Heart right ventricle (tissue), 16 donors: Measurements from ENCODE around the gene CLCF1. TPM values are rescaled to one million over a fixed set of nuclear protein-coding genes. Genes with fewer than 3 reads are reported as not detected.

ENCODE experiments used
- ATAC-seq, 8 donors: fragments of 200-7000 bp; cut with Tn5 transposase; one replicate each; pipeline ENCODE4 v1.9.1; 2020; ENCODE audit warnings: mild to moderate bottlenecking in 8 of 8, moderate library complexity in 8 of 8, moderate number of reproducible peaks in 1 of 8
- DNase-seq, 2 donors: peaks; one replicate each; pipeline ENCODE4 v3.0.0-alpha.2; 2020
- H3K27ac ChIP-seq, 10 donors: fragments of 200-600 bp; sonication (generic) in 2 of 10; one replicate each; pipeline versions ENCODE4 v1.5.0 to v1.8.0; 2020 to 2022; ENCODE audit warnings: mild to moderate bottlenecking in 3 of 10
- H3K27me3 ChIP-seq, 7 donors: fragments of 200-600 bp; one replicate each; pipeline ENCODE4 v1.8.0; 2021 to 2022; ENCODE audit warnings: mild to moderate bottlenecking in 2 of 7
- H3K36me3 ChIP-seq, 9 donors: fragments of 200-600 bp; sonication (generic) in 1 of 9; one replicate each; pipeline versions ENCODE4 v1.5.0 to v1.8.0; 2020 to 2022; ENCODE audit warnings: mild to moderate bottlenecking in 2 of 9
- H3K4me1 ChIP-seq, 9 donors: fragments of 200-600 bp; sonication (generic) in 1 of 9; one replicate each; pipeline versions ENCODE4 v1.5.0 to v1.8.0; 2020 to 2022; ENCODE audit warnings: mild to moderate bottlenecking in 4 of 9
- H3K4me3 ChIP-seq, 10 donors: fragments of 200-600 bp; sonication (generic) in 2 of 10; one replicate each; pipeline versions ENCODE4 v1.5.0 to v1.8.0; 2020 to 2022; ENCODE audit warnings: mild to moderate bottlenecking in 7 of 10, moderate library complexity in 2 of 10
- H3K9me3 ChIP-seq, 11 donors: fragments of 200-600 bp in 10 of 11; sonication (generic) in 2 of 11; one replicate each; pipeline versions ENCODE4 v1.5.0 to v1.8.0; 2013 to 2022; ENCODE audit warnings: mild to moderate bottlenecking in 2 of 11, control low read depth in 1 of 11, moderate library complexity in 1 of 11
- WGBS, 2 donors: extraction: QIAGEN DNeasy Blood & Tissue Kit; methylation state at CpG; one replicate each; pipeline ENCODE4 v1.1.7; 2013; ENCODE audit warnings: inconsistent platforms in 1 of 2; 5-methylcytosine and 5-hydroxymethylcytosine counted together
- intact Hi-C, 10 donors: fragments of 100-400 bp; cut with DNase I; formaldehyde crosslinking; loops; one replicate each; pipeline versions ENCODE4 v1.11.1 to v1.14.2; 2022
- polyA plus RNA-seq, 2 donors: library from polyadenylated mRNA; stranded (reverse); fragments of 200-250 nt; gene quantifications; one replicate each; pipeline ENCODE4 v1.2.3, GENCODE V29; 2013
- total RNA-seq, 10 donors: library from RNA; stranded (reverse); fragmentation: NEBNext Ultra II Directional in 3 of 10; extraction: Animal tissue kit (Norgen Biotek cat#: 25700) in 3 of 10; gene quantifications; one replicate each; pipeline versions ENCODE4 v1.2.1 to v1.2.4, GENCODE V29; 2021 to 2023
- TF ChIP-seq, protein P1 (sequence below), 9 donors: fragments of 200-600 bp; sonication (generic) in 2 of 9; IDR thresholded peaks; one replicate each; pipeline versions ENCODE4 v1.5.0 to v1.8.0; 2021 to 2022; ENCODE audit warnings: antibody characterized with exemption in 9 of 9, mild to moderate bottlenecking in 5 of 9, moderate library complexity in 1 of 9
- donor health status: Arrhythmogenic right ventricular cardiomyopathy.
- donor health status: ischemic (EF 13 %, LVEDD 7.1; RV severe dilation, severe dysfunction).
- donor health status: healthy with polysubstance abuse.
- donor health status: DM: no; HTN: yes; CAD: no.
- donor health status: DM: no; HTN: no; CAD: no.
- donor health status: ischemic (EF 25% LVEDD 6.9; RV normal size, moderate dysfunction).
- donor health status: ischemic (EF 25% LVEDD 5.7; RV mildly dilated, moderate dysfunction).
- donor health status: healthy.
- donor health status: DM: yes; HTN: yes; CAD: no.
- donor health status: Ischemic cardiomyopathy.
- donor health status: ischemic (EF 35%, LVEDD 5.7; RV mildly dilated, moderate dysfunction).
- donor health status: nonischemic (EF 11% LVEDD 7.7; RV severe dilation, severe dysfunction).
- donor health status: DM: yes; HTN: yes; CAD: no.
- donor health status: PGD.
- donor health status: ischemic (EF 29% LVEDD 5.4; RV normal size, mild dysfunction).
- donor health status: nonischemic (EF 23%, LVEDD 6.1; RV moderate dilation, normal function).

The CLCF1 gene
- total and polyA plus RNA-seq, 12 donors = 0.31 to 12.3 (median 1.2) TPM

DNA sequence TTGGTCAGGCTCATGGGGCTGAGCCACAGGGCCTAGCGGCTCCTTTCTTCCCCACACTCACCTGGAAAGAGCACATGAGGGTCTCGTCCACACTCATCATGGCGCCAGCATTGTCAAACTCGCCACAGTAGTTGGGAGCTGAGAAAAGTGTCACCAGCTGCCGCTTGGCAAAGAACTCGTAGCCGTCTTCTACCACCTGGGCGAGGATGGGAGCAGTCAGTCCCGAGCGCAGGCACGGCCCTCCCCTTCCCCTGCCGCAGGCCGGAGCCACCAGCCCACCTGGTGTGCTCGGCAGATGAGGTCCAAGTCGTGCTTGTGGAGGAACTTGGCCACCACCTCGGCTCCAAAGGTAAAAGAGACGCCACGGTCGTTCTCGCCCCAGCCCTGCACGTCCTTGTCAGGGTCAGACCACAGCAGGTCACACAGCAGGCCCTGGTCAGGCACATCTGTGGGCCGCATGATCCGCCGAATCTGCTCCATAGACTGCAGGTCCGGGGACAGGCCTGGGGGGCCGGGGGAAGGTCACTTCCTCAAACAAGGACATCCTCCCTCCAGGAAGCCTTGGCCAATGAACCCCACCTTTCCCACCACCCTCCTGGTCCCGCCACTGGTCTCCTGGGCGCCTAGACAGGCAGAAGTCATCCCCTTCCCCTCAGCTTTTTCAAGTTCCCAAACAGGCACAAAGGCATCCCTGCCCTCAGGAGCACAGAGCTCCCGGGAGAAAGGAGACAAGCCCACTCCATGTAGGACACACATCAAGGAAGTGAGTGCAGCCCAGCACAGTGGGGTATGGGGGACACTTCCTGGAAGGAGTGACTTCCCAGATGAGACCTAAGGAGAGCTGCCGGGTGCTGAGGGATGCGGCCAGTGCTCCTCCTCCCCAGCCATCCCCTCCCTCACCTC, 25.5 kb upstream of the CLCF1 start:
- TF ChIP-seq, protein P1, sequence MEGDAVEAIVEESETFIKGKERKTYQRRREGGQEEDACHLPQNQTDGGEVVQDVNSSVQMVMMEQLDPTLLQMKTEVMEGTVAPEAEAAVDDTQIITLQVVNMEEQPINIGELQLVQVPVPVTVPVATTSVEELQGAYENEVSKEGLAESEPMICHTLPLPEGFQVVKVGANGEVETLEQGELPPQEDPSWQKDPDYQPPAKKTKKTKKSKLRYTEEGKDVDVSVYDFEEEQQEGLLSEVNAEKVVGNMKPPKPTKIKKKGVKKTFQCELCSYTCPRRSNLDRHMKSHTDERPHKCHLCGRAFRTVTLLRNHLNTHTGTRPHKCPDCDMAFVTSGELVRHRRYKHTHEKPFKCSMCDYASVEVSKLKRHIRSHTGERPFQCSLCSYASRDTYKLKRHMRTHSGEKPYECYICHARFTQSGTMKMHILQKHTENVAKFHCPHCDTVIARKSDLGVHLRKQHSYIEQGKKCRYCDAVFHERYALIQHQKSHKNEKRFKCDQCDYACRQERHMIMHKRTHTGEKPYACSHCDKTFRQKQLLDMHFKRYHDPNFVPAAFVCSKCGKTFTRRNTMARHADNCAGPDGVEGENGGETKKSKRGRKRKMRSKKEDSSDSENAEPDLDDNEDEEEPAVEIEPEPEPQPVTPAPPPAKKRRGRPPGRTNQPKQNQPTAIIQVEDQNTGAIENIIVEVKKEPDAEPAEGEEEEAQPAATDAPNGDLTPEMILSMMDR (IDR thresholded peaks at IDR 0.05) = no peak
- Histone ChIP-seq H3K27me3 (no peaks in the 10 kb centered on the region), H3K27ac (peak overlapping the region in 2 of 10 donors; percentile 26 to 31), H3K4me3 (no peak overlapping the region), H3K36me3 (peaks cover 0 to 58% (median 26%) of the 10 kb centered on the region in 9 donors), H3K4me1 (peaks cover 0 to 66% (median 52%) of the 10 kb centered on the region in 9 donors), H3K9me3 (no peaks in the 10 kb centered on the region)
- ATAC-seq (no peak), DNase-seq (no peak)
- WGBS, 2 donors = 85% methylated on average over 31 of the region's 31 CpGs
- intact Hi-C loops = loop anchor here in 1 of 10 donors (10.0 kb wide), 1 partner anchor 106 kb away; the partner anchor contains the start of genes CDK2AP2 and PITPNM1

DNA sequence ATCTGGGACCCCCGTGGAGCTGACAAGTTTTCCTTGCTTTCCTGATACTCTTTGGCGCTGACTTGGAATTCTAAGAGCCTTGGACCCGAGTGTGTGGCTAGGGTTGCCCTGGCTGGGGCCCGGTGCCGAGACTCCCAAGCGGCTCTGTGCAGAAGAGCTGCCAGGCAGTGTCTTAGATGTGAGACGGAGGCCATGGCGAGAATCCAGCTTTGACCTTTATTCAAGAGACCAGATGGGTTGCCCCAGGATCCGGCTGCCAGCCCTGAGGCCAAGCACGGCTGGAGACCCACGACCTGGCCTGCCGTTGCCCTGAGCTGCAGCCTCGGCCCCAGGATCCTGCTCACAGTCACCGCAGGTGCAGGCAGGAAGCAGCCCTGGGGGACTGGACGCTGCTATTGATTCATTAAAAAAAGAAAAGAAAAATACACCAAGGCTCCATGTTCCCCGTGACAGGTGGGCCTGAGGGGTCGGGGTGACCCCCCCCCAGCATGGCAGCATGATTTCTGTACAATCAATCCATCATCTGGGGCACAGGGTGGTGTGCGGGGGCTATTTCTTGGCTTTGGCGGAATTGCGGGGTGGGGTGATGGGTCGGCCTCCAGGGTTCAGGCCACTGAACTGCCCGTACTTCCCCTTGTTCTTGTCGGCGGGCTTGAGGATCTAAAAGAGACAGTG, 24.7 kb upstream of the CLCF1 start:
- Histone ChIP-seq H3K27ac (peak overlapping the region in 1 of 10 donors; percentile 31), H3K36me3 (peaks cover 0 to 65% (median 26%) of the 10 kb centered on the region in 9 donors), H3K27me3 (no peaks in the 10 kb centered on the region), H3K4me1 (peaks cover 0 to 59% (median 44%) of the 10 kb centered on the region in 9 donors), H3K4me3 (no peak overlapping the region), H3K9me3 (no peaks in the 10 kb centered on the region)
- ATAC-seq = no peak
- intact Hi-C loops = loop anchor here in 2 of 10 donors (2.0 to 10.0 kb wide), 2 partner anchors 107 to 109 kb away; partner anchors contain the start of genes CDK2AP2 (in 1 of the 2) and PITPNM1 (in 1 of the 2)
- WGBS, 2 donors = 77 to 78% methylated on average over 24 of the region's 24 CpGs
- DNase-seq = no peak
- TF ChIP-seq, protein P1 (IDR thresholded peaks at IDR 0.05) = no peak

DNA sequence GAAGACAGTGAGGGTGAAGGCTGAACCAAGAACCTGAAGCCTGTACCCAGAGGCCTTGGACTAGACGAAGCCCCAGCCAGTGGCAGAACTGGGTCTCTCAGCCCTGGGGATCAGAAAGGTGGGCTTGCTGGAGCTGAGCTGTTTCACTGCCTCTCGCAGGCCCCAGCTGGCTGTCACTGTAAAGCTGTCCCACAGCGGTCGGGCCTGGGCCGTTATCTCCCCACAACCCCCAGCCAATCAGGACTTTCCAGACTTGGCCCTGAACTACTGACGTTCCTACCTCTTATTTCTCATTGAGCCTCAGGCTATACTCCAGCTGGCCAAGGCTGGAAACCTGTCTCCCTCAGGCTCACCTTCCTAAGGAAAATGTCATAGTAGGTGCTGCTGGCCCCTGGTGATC, 24.1 kb upstream of the CLCF1 start:
- Histone ChIP-seq H3K27me3 (no peaks in the 10 kb centered on the region), H3K36me3 (peaks cover 0 to 65% (median 26%) of the 10 kb centered on the region in 9 donors), H3K9me3 (no peaks in the 10 kb centered on the region), H3K27ac (peak overlapping the region in 2 of 10 donors; percentile 24 to 56), H3K4me3 (no peak overlapping the region), H3K4me1 (peaks cover 2 to 59% (median 45%) of the 10 kb centered on the region in 9 donors)
- TF ChIP-seq, protein P1 (IDR thresholded peaks at IDR 0.05) = no peak
- intact Hi-C loops = loop anchor here in 2 of 10 donors (2.0 to 10.0 kb wide), 2 partner anchors 107 to 109 kb away; partner anchors contain the start of genes CDK2AP2 (in 1 of the 2) and PITPNM1 (in 1 of the 2)
- DNase-seq (no peak), ATAC-seq (no peak)
- WGBS, 2 donors = 42 to 66% methylated on average over 6 of the region's 6 CpGs
